HCT116 (cell line): ENCODE results near the gene FOXO6.

Experiments used
- EZH2 ChIP-seq: fragments of 200-600 bp; sonication (generic); IDR thresholded peaks from 2 replicates; pipeline ENCODE4 v1.6.1; 2017; ENCODE audit warnings: antibody characterized with exemption, mixed run types
- POLR2AphosphoS5 ChIP-seq: IDR thresholded peaks from 2 replicates; pipeline ENCODE4 v1.6.1; 2011; ENCODE audit warnings: mild to moderate bottlenecking, low read depth, low read length, moderate library complexity
- SRF ChIP-seq: IDR thresholded peaks from 2 replicates; pipeline ENCODE4 v1.6.1; 2012; ENCODE audit warnings: low read depth
- YY1 ChIP-seq: IDR thresholded peaks from 2 replicates; pipeline ENCODE4 v1.6.1; 2011; ENCODE audit warnings: low read length, low read depth, moderate library complexity, mild to moderate bottlenecking; ENCODE audit not compliant: insufficient replicate concordance; ENCODE audit errors: extremely low read depth
- TF ChIP-seq, protein P1 (sequence below): IDR thresholded peaks from 2 replicates; pipeline ENCODE4 v1.6.1; 2012
- TF ChIP-seq, protein P2 (sequence below), 3 experiments: fragments of 200-600 bp in 1 of 3; sonication (generic) in 1 of 3; IDR thresholded peaks in 2 of 3; conservative IDR thresholded peaks in 1 of 3; 2 replicates each; pipeline ENCODE4 v1.5.1; 2012 to 2017; ENCODE audit warnings: low read depth in 2 of 3, low read length in 2 of 3, antibody characterized with exemption in 1 of 3, borderline replicate concordance in 1 of 3, control low read depth in 1 of 3, mild to moderate bottlenecking in 1 of 3, mixed read lengths in 1 of 3, mixed run types in 1 of 3, moderate library complexity in 1 of 3; ENCODE audit not compliant: insufficient read depth in 1 of 3

DNA sequence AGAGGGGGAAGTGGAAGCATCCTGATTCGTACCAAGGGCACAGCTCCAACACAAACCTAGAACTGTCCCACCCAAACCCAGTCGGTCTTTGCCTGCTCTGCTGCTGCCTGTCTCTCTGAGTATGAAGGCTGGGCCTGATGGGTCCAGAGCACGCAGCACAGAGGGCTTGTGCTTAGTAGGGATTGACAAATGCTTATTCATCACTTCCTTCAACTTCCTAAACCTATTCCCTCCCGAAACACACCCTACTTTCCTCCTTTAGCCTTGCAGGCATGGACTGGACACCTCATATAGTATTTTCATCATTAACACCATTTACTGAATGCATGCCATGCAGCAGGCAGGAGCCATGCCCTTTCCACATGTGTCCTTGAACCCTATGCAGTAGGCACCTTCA lies 31.3 kb downstream of the FOXO6 start:
- TF ChIP-seq, protein P1, sequence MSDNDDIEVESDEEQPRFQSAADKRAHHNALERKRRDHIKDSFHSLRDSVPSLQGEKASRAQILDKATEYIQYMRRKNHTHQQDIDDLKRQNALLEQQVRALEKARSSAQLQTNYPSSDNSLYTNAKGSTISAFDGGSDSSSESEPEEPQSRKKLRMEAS = no peak
- TF ChIP-seq POLR2AphosphoS5 (no peak), EZH2 (no peak), SRF (no peak), YY1 (no peak)
- TF ChIP-seq, protein P2, sequence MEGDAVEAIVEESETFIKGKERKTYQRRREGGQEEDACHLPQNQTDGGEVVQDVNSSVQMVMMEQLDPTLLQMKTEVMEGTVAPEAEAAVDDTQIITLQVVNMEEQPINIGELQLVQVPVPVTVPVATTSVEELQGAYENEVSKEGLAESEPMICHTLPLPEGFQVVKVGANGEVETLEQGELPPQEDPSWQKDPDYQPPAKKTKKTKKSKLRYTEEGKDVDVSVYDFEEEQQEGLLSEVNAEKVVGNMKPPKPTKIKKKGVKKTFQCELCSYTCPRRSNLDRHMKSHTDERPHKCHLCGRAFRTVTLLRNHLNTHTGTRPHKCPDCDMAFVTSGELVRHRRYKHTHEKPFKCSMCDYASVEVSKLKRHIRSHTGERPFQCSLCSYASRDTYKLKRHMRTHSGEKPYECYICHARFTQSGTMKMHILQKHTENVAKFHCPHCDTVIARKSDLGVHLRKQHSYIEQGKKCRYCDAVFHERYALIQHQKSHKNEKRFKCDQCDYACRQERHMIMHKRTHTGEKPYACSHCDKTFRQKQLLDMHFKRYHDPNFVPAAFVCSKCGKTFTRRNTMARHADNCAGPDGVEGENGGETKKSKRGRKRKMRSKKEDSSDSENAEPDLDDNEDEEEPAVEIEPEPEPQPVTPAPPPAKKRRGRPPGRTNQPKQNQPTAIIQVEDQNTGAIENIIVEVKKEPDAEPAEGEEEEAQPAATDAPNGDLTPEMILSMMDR (IDR thresholded peaks at IDR 0.05 in 2 of 3, conservative IDR thresholded peaks at IDR 0.05 in 1 of 3; ENCODE audit: borderline replicate concordance in 1 of 3, insufficient read depth in 1 of 3, low read depth in 2 of 3, low read length in 2 of 3) = no peak
